ENCODE results near the gene LAMA1.

The LAMA1 gene

GRCh38 chr18:7104649-7105048, 12.9 kb downstream of the LAMA1 start:
- DNase-seq: no peak

DNA sequence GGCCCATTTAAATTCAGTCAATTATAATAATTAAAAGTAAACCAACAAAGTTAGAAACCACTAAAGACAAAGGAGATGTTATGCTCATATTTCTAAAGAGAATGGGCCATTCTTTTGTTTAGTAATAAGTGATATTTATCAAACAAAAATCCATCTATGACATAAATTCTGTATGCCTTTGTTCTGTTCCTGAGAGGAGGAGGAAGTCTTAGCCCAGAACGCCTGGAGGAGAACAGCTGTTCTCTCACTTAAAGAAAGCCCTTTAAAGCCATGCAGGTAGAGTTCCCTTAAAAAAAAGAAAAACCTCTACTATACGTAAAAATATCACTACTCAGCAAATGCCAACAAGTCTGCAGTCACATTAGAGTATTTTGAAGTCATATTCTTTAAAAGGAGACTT, 15.5 kb downstream of the LAMA1 start:
- no peak for DNase-seq

GRCh38 chr18:7096838-7097237, 20.8 kb downstream of the LAMA1 start:
- DNase-seq: no peak

- no peak for DNase-seq
Measured at GRCh38 chr18:7094427-7094826, 23.2 kb downstream of the LAMA1 start.

DNA sequence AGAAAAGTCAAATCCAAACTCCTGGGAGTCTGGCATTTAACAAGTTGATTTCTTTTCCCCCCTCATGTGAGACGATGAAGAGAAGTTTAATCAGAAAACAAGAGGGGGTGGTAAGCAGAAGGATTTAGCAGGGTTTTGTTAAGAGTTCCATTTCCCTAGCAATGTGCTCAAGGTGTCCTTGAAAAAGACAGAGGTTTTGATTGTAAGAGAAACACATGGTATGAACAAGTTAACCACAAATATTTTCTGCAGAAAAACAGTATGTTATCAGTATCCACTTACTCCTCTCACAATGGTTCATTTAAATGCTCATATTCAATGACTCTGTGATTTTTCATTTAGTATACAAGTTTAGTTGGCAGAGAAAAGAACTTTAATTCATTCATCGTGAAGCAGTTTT, 26.8 kb downstream of the LAMA1 start:
- DNase-seq: no peak

DNA sequence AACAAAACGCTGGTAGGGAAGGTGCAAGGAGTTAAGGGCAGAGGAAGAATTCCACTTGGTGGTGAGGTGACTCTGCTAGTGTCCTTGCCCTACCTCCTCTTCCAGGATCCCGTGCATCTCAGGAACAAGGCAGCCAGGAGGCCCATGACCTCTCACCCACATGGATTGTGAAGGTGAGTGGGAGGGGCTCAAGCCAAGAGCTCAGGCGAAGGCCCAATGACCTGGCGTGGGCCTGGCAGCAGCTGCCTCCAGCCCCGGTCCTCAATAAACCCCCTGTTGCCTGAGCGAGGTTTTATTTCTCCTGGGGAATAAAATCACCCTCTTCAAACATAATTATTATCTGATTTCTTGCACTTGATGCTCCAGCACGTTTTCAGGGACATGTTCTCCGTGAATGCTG, 28.2 kb downstream of the LAMA1 start:
- DNase-seq: no peak

- DNase-seq: no peak
Measured at GRCh38 chr18:7084080-7085065, 33.2 kb downstream of the LAMA1 start.

GRCh38 chr18:7082671-7083070, 34.9 kb downstream of the LAMA1 start:
- DNase-seq: no peak

DNA sequence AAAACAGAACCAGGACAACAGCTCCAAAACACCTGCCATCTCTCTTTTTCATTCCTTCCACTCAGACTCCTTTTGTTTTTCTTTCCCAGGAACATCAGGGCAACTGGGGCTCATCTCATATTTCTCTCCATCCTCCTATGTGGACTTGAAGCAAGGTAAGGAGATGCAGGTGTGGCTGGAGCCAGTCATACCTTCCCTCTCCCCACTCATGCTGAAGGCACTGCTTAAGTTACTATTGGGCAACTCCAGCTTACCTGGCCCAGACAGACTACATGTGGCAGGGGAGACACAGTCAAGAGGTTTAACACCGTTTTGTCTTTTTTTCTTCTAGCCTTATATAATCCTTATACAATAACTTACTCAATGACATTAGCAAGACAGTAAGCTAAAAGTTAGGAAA, 38.4 kb downstream of the LAMA1 start:
- DNase-seq: no peak

GRCh38 chr18:7072593-7072992, 45.0 kb downstream of the LAMA1 start:
- no peak for DNase-seq

DNA sequence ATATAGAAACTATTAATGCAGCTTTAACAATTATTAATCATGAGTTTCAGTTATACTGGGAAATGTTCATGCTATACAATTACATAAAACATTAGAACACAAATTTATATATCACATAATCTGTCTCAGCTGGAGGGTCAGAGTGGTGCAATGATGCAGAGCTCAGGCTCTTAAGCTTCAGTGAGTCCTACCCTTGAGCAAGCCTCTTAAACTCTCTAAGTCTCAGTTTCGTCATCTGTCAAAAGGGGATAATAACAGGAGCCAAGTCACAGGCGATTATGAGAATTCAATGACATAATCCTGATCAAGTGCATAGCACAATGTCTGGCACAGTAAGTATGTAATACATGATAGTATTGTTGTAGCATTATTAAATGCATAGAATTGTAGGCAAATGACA, 46.0 kb downstream of the LAMA1 start:
- DNase-seq: no peak

- DNase-seq: no peak
Measured at GRCh38 chr18:7070466-7070865, 47.1 kb downstream of the LAMA1 start.

- no peak for DNase-seq
Measured at GRCh38 chr18:7068871-7069590, 48.6 kb downstream of the LAMA1 start.

GRCh38 chr18:7066965-7067555, 50.5 kb downstream of the LAMA1 start:
- no peak for DNase-seq

GRCh38 chr18:7065736-7066135, 51.9 kb downstream of the LAMA1 start:
- DNase-seq: no peak

- no peak for DNase-seq
Measured at GRCh38 chr18:7064346-7064745, 53.3 kb downstream of the LAMA1 start.

- no peak for DNase-seq
Measured at GRCh38 chr18:7062811-7063210, 54.8 kb downstream of the LAMA1 start.

DNA sequence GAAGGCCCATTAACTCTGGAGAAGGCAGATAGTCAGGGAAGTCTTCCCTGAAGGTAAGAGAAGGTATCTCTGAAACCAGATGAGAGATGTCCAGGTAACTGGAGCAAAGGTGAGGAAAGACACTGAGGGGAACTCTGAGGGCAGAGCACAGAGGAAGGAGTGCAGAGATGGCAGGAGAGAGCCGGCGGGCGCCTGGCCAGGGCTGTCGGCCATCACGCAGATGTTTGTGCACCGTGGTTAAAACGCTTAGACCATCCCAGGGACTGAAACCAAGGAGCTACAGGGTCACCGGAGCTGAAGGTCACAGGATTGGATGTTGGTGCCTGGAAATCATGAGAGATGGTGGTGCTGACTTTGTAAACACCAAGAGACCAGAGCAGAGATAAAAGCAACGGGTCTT, 55.4 kb downstream of the LAMA1 start:
- no peak for DNase-seq

- DNase-seq: no peak
Measured at GRCh38 chr18:7059276-7059675, 58.3 kb downstream of the LAMA1 start.

DNA sequence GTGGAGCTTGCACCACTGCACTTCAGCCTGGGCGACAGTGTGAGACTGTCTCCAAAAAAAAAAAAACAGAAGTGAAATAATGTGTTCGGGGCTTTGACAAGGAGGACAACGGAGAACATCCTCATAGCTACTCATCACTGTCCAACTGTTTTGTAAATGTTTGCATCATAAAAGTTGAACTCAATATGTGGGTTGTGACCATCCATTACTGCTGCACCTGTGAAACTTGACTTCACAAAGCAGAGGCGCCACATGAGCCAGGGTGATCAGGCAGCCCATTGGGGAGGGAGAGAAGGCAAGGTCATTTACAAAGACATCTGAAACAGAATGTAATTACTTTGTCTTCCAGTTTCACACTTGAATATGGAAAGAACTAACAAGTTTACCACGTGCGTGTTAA, 61.6 kb downstream of the LAMA1 start:
- DNase-seq: no peak

- DNase-seq: no peak
Measured at GRCh38 chr18:7049951-7050350, 67.6 kb downstream of the LAMA1 start.

DNA sequence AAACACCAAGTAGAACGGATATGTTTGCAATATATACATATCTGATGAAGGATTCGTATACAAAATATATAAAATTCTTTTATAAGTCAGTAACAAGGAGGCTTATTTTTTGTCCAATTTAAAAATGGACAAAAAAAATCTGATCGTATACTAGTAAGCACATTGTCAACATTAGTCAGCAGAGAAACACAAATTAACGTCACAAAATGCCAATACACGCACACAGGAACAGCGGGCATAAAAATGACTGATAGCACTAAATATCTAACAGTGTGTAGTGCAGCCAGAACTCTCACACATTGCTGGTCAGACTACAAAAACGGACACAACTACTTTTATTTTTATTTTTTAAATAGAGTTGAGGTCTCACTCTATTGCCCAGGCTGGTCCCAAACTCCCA, 69.5 kb downstream of the LAMA1 start:
- no peak for DNase-seq

DNA sequence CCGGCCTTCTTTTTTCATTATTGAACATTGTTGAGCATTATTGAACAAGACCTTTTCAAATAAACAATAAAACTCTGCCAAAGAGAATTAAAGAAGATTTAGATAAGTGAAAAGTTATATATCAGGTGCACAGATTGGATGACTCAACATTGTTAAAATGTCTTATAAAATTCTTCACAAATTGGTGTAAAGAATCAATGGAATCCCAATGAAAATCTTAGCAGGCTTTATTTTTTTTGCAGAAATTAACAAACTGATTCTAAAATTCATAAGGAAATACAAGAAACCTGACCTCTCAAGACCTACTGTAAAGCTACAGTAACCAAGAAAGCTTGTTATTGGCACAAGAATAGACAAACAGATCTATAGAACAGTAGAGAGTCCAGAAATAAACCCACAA, 70.3 kb downstream of the LAMA1 start:
- DNase-seq: no peak

DNA sequence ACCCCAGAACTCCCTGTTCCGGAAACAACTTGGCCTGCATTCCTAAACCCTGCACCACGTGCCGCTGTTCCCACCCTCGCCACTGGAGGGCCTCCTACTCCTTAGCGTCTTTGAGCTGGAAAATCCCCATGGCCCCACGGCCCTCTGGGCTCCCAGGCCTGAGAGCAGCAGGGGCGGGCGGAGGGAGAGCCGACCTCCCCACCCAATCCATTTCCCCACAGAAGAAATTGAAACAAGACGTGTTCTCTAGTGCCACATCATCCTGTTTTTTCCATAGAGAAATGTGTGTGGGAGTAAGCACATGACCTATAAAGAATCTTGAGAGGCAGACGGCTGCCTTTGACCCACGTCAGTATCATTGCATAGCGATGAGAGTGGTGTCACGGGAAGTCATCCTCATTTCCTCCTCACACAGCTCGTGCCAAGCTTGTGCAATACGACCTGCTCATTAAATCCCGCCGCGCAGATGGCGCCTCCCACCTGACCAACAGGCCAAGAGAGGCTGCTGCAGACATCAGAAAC, 79.2 kb downstream of the LAMA1 start:
- DNase-seq: no peak

Measured in GDM1 (cell line).